Pancreas (tissue), 10 donors: ENCODE data around the gene FGF21. TPM values are rescaled to one million over a fixed set of nuclear protein-coding genes. Genes with fewer than 3 reads are reported as not detected.

Experiments
- ATAC-seq, 4 donors: fragments of 200-7000 bp; cut with Tn5 transposase; one replicate each; pipeline versions ENCODE4 v1.8.0 to v1.9.1; 2020; ENCODE audit warnings: mild to moderate bottlenecking in 4 of 4, moderate library complexity in 4 of 4
- DNase-seq, 6 donors: peaks; one replicate each; pipeline ENCODE4 v3.0.0-alpha.2; 2020
- FAIRE-seq: peaks from 2 replicates; lab custom pipeline; 2012; peaks lifted over from hg19 to GRCh38; lab: Jason Lieb, UNC
- H3K27ac ChIP-seq, 4 donors: fragments of 200-600 bp; sonication (generic); 1 replicate in 3 of 4; 2 replicates in 1 of 4; pipeline versions ENCODE4 v1.5.0 to v1.8.0; 2020
- H3K27me3 ChIP-seq, 4 donors: fragments of 200-600 bp; one replicate each; pipeline ENCODE4 v1.8.0; 2021
- H3K36me3 ChIP-seq, 3 donors: fragments of 200-600 bp; sonication (generic) in 1 of 3; one replicate each; pipeline versions ENCODE4 v1.5.0 to v1.8.0; 2020 to 2021
- H3K4me1 ChIP-seq, 3 donors: fragments of 200-600 bp; one replicate each; pipeline ENCODE4 v1.8.0; 2021
- H3K4me3 ChIP-seq, 4 donors: fragments of 200-600 bp; sonication (generic) in 2 of 4; one replicate each; pipeline versions ENCODE4 v1.5.0 to v1.8.0; 2020 to 2021
- H3K9me3 ChIP-seq, 4 donors: fragments of 200-600 bp; one replicate each; pipeline ENCODE4 v1.8.0; 2021
- CTCF ChIP-seq, 4 donors: fragments of 200-600 bp; sonication (generic) in 3 of 4; IDR thresholded peaks; one replicate each; pipeline versions ENCODE4 v1.5.0 to v1.8.0; 2021; ENCODE audit warnings: antibody characterized with exemption in 4 of 4
- WGBS, 2 donors: extraction: QIAGEN DNeasy Blood & Tissue Kit; methylation state at CpG; one replicate each; pipeline ENCODE4 v1.1.7; 2013; 5-methylcytosine and 5-hydroxymethylcytosine counted together
- intact Hi-C, 3 donors: fragments of 100-400 bp; cut with DNase I; formaldehyde crosslinking; loops; one replicate each; pipeline versions ENCODE4 v1.11.1 to v1.14.2; 2022
- polyA plus RNA-seq, 2 donors: library from polyadenylated mRNA; stranded (reverse); fragments of 200-250 nt; gene quantifications; one replicate each; pipeline ENCODE4 v1.2.3, GENCODE V29; 2013
- total RNA-seq, 6 donors: library from RNA; stranded (reverse); fragmentation: NEBNext Ultra II Directional in 4 of 6; extraction: Animal tissue kit (Norgen Biotek cat#: 25700) in 4 of 6; gene quantifications; one replicate each; pipeline versions ENCODE4 v1.2.1 to v1.2.4, GENCODE V29; 2021 to 2023
- donor health status: healthy with polysubstance abuse.
- donor health status: DM: no; HTN: no; CAD: no; lungs with moderate emphysema.
- donor health status: DM: no; HTN: no; CAD: no.
- donor health status: control.
- donor health status: control.
- donor health status: Bipolar disorder and iron deficiency.
- donor health status: DM: yes; HTN: yes; CAD: no.
- donor health status: DM: no; HTN: no; CAD: no.
- donor health status: DM: no; HTN: no; CAD: no.
- donor health status: DM: yes; HTN: yes; CAD: no.

The FGF21 gene
- total and polyA plus RNA-seq, 8 donors: 0.51 TPM; not detected in 7

DNA sequence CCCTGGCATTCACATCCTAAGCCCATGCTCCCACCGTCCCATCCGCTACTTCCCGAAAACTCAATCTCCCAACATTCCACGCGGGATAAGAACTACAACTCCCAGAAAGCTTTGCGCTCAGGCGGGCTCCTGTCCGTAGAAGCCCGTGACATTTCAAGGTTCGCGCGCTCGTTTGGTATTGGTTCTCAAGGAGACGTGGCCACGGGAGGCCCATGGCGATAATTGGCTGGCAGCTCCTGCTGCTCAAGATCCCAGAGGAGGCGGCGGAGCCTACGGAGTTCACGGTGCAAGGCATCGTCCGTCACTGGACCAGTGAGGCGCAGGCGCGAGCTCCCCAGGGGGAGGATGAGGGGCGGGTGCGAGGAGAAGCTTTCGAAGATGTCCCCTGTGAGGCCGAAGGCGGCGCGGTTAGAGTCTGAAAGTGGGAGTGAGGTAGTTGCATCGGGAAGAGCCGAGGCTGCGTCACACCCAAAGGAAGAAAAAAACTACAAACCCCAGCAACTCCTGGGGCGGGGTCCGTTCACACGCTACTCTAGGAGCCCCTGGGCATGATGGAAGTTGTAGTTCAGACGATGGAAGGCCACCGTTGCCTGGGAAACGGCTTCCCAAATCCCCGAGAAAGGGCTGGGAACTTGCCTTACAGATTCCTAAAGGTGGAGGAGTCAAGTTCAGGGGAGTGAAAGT is 34.6 kb upstream of the FGF21 start:
- Histone ChIP-seq H3K27ac (peak overlapping the region; percentile 57 to 78 (median 68)), H3K36me3 (no peaks in the 10 kb centered on the region), H3K4me3 (peak overlapping the region; percentile 33 to 52 (median 36)), H3K27me3 (no peaks in the 10 kb centered on the region), H3K9me3 (no peaks in the 10 kb centered on the region), H3K4me1 (no peaks in the 10 kb centered on the region)
- ATAC-seq (peak; percentile 88 to 94 (median 90)), FAIRE-seq (peak; percentile 96), DNase-seq (peak; percentile 90 to 100 (median 98))
- TF ChIP-seq CTCF (IDR thresholded peaks at IDR 0.05): no peak
- intact Hi-C loops: no loop called here
- 4 to 6% methylated on average over 42 of the region's 42 CpGs for WGBS, 2 donors

DNA sequence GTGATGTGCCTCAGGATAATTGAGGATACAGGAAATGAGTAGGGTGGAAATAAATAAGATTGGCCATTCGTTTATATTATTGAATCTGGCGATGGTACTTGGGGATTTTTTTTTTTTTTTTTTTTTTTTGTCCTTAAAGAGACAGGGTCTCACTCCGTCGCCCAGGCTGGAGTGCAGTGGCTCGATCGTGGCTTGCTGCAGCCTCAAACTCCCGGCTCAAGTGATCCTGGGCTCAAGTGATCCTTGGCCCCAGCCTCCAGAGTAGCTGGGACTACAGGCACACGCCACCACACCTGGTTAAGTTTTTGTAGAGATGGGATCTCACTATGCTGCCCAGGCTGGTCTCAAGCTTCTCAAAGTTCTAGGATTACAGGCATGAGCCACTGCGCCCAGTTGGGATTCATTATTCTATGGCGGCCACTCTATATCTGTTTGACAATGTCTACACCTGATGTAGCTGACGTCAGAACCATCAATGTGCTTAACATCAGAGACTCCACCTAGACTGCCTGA is 33.1 kb upstream of the FGF21 start:
- Histone ChIP-seq H3K4me1 (no peaks in the 10 kb centered on the region), H3K4me3 (no peak overlapping the region), H3K27ac (no peak overlapping the region), H3K9me3 (no peaks in the 10 kb centered on the region), H3K27me3 (no peaks in the 10 kb centered on the region), H3K36me3 (no peaks in the 10 kb centered on the region)
- 83 to 88% methylated on average over 11 of the region's 11 CpGs for WGBS, 2 donors
- FAIRE-seq: no peak
- intact Hi-C loops: no loop called here
- DNase-seq: no peak
- ATAC-seq: no peak
- no peak for TF ChIP-seq CTCF (IDR thresholded peaks at IDR 0.05)

DNA sequence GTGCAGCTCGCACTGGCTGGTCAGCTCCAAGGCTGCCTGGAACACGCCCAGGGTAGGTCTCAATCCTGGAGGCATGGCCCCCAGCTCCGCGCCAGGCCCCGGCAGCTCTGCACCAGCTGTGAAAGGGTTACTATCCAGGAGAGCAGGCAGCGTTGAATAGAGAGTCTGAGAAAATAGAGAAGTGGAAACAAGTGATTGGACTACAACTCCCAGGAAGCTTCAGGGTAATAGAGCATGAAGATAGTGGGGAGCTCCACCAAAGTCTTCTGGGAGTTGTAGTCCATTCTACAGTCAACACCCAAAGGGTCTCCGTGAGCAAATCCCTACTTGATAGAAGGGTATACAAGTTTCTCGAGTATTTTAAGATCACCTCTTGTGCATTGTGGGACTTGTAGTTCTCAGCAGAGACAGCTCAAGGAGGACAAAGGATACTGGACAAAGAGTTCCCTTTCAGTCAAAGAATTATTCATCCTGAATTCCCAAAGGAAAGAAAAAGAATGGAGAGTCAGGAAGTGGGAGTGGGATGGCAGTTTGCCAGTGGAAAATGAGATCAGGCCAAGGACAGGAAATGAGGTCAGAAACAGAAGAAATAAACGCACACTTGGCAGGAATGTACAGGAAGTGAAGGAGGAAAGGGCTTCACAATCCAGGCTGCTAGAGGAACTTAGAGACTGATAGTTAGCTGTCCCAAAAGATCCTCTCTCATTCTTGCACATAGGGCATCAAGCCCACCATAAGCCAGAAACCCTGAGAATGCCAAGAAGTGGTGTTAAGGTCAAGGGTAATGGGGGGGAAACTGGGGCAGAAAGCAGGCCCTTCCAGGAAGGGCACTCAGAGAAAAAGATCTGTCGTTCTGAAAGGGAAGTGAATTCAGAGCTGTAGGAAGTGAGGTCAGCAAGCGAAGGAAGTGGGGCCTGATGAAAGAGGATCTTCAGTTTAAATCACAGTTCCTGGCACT is 30.2 kb upstream of the FGF21 start:
- Histone ChIP-seq H3K36me3 (no peaks in the 10 kb centered on the region), H3K27ac (peak overlapping the region; percentile 7 to 59 (median 50)), H3K27me3 (no peaks in the 10 kb centered on the region), H3K4me3 (no peak overlapping the region), H3K4me1 (no peaks in the 10 kb centered on the region), H3K9me3 (no peaks in the 10 kb centered on the region)
- 63 to 66% methylated on average over 11 of the region's 11 CpGs for WGBS, 2 donors
- DNase-seq: peak in 3 of 6 donors; percentile 17 to 64 (median 57)
- TF ChIP-seq CTCF (IDR thresholded peaks at IDR 0.05): no peak
- ATAC-seq: peak in 3 of 4 donors; percentile 11 to 35 (median 26)
- intact Hi-C loops: no loop called here
- FAIRE-seq: no peak

DNA sequence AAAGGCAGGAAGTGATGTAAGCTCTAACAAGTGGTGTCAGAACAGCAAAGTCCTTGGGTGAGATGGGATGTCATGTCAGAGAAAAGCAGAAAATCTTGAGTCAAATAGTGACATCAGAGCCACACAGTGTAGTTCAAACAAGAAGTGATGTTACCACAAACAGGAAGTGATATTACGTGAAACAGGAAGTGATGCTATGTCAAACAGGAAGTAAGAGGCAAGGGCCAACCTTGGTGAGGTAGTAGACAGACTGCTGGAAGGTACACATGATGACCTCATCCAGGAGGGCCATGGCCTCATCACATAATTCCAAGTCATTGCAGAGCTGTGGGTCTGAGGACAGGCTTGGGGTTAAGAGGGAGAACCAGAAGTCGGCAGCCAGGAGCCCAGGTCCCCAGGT is 28.8 kb upstream of the FGF21 start:
- no peaks in the 10 kb centered on the region for H3K4me1 ChIP-seq
- TF ChIP-seq CTCF (IDR thresholded peaks at IDR 0.05): no peak
- ATAC-seq: no peak

More for the DNA sequence above, 28.8 kb upstream of the FGF21 start:
- Histone ChIP-seq H3K9me3 (no peaks in the 10 kb centered on the region), H3K27ac (no peak overlapping the region), H3K27me3 (no peaks in the 10 kb centered on the region), H3K4me3 (no peak overlapping the region), H3K36me3 (no peaks in the 10 kb centered on the region)
- intact Hi-C loops: no loop called here
- FAIRE-seq (no peak), DNase-seq (peak in 1 of 6 donors; percentile 14)
- 88 to 94% methylated on average over 2 of the region's 2 CpGs for WGBS, 2 donors
